HG03565 (cell line): Measurements from ENCODE around the gene KCNMB1.
"Not testable (repeated sequence)": the region's sequence is repeated elsewhere in the genome, so short reads cannot be mapped to it uniquely, and the experiment has no call there.

Source experiments
- ATAC-seq: cut with Tn5 transposase; IDR thresholded peaks from one replicate; pipeline ENCODE4 v1.9.1; 2021; ENCODE audit warnings: mild to moderate bottlenecking, moderate library complexity; ENCODE audit not compliant: unreplicated experiment

KCNMB1 gene

DNA sequence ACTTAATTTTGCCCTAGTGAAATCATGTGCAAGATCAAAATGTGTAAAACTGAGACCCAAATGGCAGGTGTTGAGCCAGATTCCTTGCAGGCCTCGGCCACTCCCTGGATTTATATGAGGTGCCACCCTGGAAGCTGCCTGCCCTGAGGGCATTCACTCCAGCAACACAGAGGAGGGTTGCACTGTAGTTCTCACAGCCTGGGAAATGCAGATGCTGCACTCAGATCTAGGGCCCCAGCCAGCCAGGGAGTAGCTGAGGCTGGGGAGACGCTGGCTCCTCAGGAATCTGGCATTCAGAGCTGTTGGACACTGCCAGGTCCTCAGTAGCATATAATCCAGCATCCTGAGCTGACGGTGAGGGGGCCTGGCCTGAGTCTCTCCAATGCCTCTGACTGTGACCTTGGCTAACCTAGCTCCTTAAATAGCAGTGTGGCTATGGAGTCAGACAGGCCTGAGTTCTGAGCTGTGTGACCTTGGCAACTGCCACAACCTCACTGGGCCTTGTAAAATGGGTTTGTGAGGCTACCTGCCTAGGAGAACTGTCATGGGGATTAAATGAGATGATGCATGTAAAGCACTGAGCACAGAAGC is 8.7 kb downstream of the KCNMB1 start:
- no peak for ATAC-seq

DNA sequence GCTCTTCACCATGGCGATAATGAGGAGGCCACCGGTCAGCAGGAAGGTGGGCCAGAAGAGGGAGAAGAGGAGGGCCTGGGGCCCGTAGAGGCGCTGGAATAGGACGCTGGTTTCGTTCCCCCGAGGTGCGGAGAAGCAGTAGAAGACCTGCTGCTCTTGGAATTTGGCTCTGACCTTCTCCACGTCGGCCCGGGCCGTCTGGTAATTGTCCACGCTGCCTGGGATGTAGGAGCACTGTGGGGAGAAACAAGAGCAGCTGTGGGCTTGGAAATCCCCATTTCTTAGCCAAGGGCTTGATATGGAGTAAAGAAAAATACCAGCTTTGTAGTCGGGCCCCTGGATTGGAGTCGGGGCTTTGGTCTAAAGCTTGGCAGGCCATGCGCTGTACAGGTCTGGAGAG is 10.4 kb downstream of the KCNMB1 start:
- no peak for ATAC-seq

DNA sequence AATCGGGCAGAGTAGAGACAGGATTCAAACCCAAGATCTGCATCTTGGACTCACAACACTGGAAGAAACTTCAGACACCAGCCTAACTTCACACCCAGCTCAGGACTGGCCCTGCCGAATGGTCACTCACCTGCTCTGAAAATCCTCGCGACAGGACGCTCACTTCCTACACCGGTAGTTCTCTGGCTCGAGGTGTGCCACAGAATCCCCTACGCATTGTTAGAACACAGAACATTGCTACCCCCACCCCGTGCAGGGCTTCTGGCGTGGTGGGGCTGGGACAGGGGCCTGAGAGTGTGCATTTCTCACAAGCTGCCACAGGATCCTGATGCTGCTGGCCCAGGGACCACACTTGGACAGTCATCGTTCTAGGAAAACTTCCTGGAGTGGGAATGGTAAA is 12.1 kb downstream of the KCNMB1 start:
- ATAC-seq = no peak

DNA sequence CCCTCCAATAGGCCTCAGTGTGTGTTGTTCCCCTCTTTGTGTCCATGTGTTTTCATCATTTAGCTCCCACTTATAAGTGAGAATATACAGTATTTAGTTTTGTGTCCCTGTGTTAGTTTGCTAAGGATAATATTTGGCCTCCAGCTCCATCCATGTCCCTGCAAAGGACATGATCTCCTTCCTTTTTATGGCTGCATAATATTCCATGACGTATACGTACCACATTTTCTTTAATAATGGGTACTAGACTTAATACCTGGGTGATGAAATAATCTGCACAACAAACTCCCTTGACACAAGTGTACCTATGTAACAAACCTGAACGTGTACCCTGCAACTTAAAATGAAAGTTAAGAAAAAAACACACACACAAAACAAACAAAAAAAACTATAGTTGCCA is 12.6 kb downstream of the KCNMB1 start:
- not testable (repeated sequence) for ATAC-seq

DNA sequence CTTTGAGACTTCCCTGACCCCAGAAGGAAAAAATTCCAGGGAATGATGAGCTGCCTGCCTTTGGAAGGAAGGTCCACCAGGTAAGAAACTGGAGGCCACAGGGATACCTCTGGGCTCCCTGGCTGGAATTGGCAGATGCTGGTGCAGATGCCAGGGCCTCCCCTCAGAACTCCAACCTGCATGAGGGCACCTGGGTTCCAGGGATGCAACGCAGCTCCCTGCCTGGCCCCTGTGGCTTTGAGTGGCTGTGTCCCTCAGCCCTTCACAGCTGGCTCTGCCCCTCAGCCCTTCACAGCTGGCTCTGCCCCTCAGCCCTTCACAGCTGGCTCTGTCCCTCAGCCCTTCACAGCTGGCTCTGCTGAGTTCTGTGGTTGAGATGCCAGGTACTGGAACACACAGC is 13.9 kb downstream of the KCNMB1 start:
- no peak for ATAC-seq

DNA sequence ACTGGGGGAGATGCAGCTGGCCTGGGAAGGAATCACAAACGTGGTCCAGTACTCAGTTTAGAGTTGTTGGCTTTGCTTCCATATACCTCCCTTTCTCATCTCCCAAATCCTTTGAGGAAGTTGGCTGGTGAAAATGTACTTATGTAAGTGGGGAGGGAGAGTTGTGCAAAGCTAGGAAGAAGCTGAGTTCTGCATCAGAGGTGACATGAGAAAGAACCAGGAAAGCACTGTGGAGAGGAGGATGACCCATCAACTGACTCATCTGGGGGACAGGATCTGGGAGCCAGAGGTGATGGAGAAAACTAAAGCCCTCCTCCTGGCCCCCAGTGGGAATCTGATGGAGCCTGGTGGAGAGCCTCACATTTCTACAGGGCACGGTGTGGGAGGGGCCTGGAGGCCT is 16.2 kb downstream of the KCNMB1 start:
- no peak for ATAC-seq

DNA sequence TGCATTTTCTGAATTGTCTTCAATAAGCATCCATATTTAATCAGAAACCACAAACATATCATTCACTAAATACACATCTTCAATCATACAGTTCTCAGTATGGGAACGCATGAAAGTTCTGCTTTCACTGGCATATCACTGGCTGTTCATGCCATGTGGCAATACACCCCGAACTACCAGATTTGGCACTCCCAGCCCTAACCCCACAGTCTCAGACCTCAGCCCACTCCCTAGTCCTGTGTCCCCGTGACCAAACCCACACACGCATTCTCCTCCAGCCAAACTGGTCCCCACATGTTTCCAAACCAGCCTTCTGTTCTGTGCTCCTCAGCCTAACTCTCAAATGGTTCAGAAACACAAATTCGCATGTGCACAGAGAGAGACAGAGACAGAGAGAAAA is 20.6 kb downstream of the KCNMB1 start:
- ATAC-seq = no peak

DNA sequence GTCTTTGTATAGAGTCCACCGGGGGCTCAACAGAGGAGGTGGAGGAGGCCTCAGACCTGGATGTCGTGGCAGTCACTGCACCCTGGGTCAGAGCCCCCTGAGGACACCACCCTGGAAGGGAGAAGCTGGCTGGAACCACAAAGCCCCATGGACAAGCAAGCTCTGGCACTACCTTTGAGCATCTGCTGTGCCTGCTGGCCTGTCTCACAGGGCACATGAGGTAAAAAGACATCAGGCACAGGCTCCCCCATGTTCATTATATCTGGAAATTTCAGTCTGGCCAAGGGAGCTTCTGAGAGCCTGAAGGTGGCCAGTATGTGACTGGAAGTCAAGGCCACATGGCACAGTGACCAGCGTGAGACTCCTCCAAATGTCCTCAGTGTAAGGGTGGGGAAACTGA is 22.9 kb downstream of the KCNMB1 start:
- ATAC-seq = no peak

DNA sequence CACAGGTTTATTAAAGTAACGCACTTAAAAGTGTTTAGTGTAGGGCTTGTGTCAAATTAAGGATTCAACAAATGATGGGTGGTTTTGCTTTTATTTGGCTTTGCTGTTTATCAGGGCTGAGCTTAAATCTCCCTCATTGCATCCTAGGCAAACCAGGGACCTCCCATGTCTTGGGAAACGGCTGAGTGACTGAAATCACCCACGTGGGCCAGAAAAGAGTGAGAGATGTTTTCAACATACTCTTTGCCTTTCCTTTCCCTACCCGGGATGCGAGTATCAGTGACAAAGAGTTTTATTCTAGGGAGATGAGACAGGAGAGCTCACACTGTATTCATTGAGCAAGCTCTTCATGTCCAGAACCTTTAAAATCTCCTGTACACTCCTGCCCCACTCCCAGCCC is 23.3 kb downstream of the KCNMB1 start:
- ATAC-seq = no peak

DNA sequence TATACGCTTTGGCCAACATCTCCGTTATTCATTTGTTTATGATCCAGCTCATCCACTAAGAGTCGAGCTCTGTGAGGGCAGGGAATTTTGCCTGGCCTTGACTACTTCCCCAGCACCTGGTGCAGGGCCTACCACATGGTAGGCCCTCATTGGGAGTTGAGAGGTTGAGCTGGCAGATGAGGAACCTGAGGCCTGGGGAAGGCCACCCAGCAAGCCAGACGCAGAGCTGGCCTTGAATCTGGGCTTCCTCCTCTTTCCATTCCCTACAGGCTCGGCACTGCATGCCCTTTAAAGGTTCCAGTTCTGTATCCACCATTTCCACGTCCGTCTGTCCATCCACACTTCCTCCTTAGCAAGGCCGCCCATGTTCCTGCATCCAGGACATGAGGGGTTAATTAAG is 24.2 kb downstream of the KCNMB1 start:
- no peak for ATAC-seq

DNA sequence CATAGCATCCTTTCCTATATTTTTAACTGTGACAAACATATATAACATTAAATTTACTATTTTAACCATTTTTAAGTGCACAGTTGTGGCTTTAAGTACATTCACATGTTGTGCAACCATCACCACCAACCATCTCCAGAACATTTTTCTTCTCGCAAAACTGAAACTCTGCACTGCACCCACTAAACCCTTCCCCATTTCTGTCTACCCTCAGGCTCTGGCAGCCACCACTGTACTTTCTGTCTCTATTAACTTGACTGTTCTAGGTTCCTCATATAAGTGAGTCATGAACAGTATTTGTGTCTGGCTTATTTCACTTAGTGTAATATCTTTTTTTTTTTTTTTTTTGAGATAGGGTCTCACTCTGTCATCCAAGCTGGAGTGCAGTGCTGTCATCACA is 25.5 kb downstream of the KCNMB1 start:
- no peak for ATAC-seq

DNA sequence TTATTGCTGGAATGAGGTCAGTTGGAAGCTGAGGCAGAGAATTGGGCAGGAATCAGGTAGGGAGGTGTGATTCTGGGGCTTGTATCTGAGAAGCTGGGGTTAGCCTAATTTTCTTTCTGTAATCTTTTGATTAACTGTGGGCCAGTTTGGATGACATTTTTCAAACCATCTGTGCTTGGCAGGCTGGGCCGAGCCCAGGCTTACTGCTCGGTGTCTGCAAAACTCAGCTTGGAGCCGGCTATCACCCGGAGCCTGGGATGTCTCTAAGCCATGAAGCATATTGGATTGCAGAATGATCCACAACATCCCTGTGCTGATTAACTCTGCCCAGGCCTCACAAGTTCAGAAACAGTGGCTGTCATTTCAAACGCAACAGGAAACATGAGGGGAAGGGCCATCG is 26.5 kb downstream of the KCNMB1 start:
- ATAC-seq = no peak

DNA sequence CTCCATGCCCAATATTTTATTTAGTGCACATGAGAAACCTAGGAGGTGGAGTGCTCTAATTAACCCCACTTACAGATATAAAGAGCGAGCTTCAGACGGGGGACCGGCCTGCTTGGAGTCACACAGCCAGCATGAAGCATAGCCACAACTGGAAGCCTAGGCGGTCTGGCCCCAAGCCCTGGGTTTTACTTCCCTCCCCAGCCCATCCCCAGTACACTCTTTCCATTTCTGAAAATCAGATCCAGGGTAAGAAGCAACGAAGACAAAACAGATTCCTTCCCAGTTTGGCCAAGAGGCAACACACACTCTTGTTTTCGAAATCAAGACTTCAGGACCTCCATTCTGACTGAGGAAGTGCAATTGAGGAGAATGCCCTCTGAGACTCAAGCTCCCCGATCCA is 27.1 kb downstream of the KCNMB1 start:
- no peak for ATAC-seq

DNA sequence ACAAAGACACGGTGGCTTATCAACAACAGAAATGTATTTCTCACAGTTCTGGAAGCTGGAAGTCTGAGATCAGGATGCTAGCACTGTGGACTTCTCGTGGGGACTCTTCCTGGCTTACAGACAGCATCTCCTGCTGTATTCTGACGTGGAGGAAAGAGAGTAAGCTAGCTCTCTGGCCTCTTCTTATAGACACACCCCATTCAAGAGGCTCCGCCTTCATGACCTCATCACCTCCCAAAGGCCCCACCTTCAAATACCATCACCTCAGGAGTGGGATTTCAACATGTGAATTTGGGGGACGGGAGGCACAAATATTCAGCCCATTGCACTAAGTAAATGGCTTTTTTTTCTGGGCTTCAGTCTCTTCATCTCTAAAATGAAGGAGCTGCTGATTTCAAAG is 27.6 kb downstream of the KCNMB1 start:
- ATAC-seq = no peak

DNA sequence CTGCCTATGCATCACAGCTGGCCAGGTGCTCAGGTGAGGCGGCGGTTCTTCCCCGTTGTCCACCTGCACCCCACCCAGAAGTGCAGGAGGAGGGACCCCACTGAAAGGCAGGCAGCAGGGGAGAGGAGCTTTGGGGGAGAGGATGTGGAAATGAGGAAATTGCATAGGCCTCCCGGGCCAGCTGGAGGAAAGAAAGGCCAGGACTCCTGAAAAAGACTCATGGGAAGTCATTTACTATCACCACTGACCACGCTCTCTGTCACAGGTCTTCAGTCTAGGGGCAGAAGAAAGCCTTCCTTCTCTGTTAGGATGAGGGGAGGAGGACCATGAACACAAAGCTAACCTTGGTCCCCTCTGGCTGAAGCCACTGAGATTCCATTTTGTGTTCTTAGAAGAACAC is 28.1 kb downstream of the KCNMB1 start:
- no peak for ATAC-seq

DNA sequence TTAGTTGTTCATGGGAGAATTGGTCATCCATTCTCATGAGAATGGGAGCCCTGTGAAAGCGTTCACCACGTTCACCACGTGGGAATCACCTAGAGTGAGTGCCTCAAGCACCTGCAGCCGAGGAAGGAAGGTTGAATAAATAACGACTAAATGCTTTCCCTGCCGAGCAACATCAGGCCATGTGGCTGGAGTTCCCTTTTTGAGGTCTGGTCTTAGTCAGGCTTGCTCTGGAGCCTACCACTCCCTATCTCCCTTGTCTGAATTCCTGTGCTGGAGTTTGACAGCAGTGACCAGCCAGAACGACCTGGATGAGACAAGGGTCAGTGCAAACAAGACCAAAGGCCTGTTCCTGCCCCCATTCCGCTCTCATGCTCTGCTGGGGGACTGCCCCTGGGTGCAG is 28.5 kb downstream of the KCNMB1 start:
- ATAC-seq = no peak

DNA sequence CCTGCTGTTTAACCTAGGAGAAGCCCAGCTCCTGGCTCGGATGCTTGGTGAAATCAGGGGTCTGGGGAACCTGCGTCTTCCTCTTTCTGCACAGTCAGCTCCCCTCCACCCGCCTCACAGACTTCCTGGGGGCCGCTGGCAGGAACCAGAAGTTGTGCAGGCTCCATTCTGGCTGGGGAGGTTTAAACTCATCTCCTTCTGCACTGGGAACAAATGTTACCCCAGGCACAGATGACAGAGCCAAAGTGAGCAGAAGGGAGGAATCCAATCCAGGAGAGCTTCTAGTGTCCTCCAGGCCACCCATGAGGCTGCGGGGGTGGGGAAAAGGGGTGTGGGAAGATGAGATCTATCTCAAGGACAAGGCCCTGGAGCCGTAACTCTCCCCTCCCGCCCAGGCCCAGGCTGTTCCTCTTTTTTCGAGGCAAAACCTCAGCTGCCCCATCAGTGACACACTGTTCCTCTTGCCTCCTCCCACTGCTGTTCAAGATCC is 31.2 kb downstream of the KCNMB1 start:
- ATAC-seq = no peak

DNA sequence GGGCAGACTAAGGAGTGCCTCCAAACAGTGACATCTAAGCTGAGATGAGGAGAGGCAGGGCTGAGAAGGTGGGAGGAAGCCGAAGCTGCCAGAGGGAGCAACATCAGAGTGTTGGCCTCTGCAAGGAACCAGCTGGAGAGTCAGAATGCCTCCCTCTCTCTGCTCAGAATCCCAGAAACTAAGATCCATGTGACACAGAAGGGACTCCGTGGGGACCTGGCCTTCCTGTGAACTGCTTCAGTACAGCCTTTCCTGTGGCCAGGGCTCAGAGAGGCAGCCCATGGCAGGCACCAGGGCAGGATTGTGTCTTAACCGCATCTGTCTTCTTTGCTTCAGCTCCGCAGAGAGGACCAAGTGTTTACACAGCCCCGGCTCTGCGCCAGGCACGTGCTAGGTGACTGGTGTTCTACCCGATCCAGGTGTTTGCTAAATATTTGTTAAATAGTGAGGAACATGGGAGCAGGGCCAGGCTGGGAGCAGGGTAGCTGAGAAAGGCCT is 33.5 kb downstream of the KCNMB1 start:
- no peak for ATAC-seq

DNA sequence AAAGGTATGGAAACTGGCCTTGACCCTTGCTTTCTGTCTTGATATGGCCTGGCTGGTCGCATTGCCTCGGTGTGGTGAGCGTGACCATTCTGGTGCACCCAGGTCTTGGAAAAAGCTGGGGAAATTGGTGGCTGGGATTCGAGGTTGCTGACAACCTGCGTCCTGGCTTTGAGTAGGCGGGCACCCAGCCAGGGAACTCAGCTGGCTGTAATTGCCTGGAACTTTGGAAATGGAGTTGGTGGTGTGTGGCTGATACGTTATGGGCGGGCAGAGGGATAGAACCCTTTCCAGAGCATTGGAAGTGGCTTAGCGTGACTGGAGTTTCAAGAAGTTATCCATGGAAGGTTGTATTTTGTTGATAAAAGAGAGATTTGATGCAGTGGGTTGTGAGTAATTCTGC is 35.2 kb downstream of the KCNMB1 start:
- no peak for ATAC-seq

DNA sequence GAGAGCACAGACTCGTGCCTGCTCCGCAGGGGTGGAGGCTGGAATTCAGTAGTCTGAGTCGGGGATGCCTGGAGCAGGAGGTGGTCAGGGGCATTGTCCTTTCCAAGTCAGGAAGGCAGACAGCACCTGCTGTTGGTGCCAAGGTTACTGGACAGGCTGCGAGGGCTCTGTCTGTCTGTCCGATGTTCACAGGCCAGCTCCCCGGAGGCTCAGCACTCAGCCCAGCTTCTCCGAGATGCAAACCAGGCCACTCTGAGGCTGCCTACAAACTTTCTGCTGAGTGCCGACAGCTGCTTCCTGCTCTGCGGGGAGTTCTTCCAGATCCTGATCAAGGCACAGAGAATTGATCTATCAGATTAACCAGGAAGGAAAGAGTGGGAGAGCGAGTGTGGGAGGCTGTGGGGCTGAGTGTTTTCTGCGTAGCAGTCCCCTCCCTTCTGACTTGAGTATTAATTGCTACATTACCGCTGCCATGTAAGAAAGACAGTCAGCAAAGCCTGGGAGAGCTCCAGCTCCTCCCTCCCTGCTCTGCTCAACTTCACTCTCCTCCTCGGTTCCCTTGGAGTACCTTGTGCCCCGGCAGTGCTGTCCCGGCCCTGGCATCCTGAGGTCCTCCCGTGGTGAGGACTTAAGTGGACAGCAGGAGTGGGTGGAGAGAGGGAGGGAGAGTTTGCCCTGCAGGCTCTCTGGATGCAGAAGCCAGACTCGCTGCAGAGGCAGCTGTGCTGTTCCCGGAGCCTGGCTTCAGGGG is 36.0 kb downstream of the KCNMB1 start:
- ATAC-seq = no peak

DNA sequence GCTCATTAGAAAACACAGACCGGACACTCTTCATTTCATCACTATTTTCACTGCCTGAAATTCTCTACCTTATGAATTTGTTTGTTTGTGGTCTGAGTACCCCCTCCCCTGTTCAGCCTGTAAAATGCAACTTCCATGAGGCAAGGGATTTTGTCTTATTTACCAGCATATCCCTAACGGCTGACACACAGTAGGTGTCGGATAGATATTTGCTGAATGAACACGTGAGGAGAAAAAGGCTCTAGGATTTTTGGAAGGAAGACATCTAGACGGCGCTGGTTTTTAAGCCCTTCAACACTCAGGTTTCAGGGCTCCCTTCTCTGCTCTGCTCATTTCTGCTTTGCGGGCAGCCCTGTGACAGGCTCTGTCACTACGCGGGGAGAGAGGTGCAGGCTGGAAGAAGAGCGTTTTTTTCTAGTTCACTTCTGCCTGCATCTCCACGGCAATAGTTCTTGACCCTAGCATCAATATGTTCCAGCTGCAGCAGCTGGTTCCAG is 41.0 kb downstream of the KCNMB1 start:
- ATAC-seq = no peak

DNA sequence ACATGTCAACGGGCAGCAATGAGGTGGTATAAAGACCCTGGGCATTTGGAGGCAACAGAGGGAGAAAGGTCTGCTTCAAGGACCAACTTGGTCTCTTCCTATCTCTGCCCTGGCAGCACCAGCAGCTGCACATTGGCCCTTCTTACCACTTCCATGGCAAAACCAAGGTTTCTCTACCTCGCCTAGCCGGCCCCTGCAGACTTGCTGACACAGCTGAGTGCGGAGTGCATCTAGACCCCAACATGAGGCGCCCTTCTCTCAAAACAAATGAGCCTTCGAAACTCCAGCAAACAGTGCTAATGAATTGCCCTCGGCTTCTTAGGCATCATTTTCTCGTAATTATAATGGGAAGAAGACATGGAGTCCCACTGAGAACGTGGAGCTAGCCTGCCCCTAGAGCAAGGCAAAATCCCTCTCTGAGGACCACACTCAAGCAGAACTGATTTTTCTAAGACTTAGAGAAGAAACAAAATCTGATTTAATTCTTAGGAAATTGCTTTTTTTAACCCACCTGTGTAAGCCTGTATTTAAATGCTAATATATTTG is 42.1 kb downstream of the KCNMB1 start:
- no peak for ATAC-seq
